Liver (tissue), 9 donors: ENCODE results near the gene SCN1B. TPM values are rescaled to one million over a fixed set of nuclear protein-coding genes. Genes with fewer than 3 reads are reported as not detected.

Experiments
- DNase-seq: peaks from one replicate; pipeline ENCODE4 v3.0.0-alpha.2; 2017; ENCODE audit warnings: low spot score
- H3K27ac ChIP-seq, 2 donors: one replicate each; pipeline ENCODE4 v1.7.0; 2013; ENCODE audit warnings: inconsistent platforms in 2 of 2, low read length in 2 of 2, control low read depth in 1 of 2, low read depth in 1 of 2, mild to moderate bottlenecking in 1 of 2
- H3K27me3 ChIP-seq, 4 donors: one replicate each; pipeline versions ENCODE4 v1.6.1 to v1.7.0; 2013; ENCODE audit warnings: low read length in 3 of 4, inconsistent platforms in 1 of 4, mild to moderate bottlenecking in 1 of 4, moderate library complexity in 1 of 4; ENCODE audit not compliant: control insufficient read depth in 4 of 4, insufficient read depth in 4 of 4
- H3K36me3 ChIP-seq, 4 donors: one replicate each; pipeline versions ENCODE4 v1.6.1 to v1.7.0; 2013; ENCODE audit warnings: low read length in 3 of 4, mild to moderate bottlenecking in 3 of 4, low read depth in 1 of 4, moderate library complexity in 1 of 4; ENCODE audit not compliant: control insufficient read depth in 4 of 4, insufficient read depth in 3 of 4
- H3K4me1 ChIP-seq, 4 donors: one replicate each; pipeline versions ENCODE4 v1.6.1 to v1.7.0; 2013; ENCODE audit warnings: low read length in 3 of 4, mild to moderate bottlenecking in 3 of 4, moderate library complexity in 1 of 4; ENCODE audit not compliant: control insufficient read depth in 4 of 4, insufficient read depth in 4 of 4
- H3K4me3 ChIP-seq, 3 donors: one replicate each; pipeline versions ENCODE4 v1.6.1 to v1.7.0; 2013; ENCODE audit warnings: low read length in 3 of 3, control low read depth in 1 of 3, low read depth in 1 of 3, mild to moderate bottlenecking in 1 of 3
- H3K9ac ChIP-seq, 2 donors: one replicate each; pipeline ENCODE4 v1.7.0; 2013; ENCODE audit warnings: low read length in 2 of 2, mild to moderate bottlenecking in 2 of 2, moderate library complexity in 2 of 2, control low read depth in 1 of 2, low read depth in 1 of 2
- H3K9me3 ChIP-seq, 4 donors: one replicate each; pipeline versions ENCODE4 v1.6.1 to v1.7.0; 2013; ENCODE audit warnings: low read length in 3 of 4; ENCODE audit not compliant: control insufficient read depth in 4 of 4
- CTCF ChIP-seq: fragments of 150-350 bp; IDR thresholded peaks from 2 replicates; pipeline ENCODE4 v1.5.1; 2017; ENCODE audit warnings: improper control_type of control experiment, low read depth, low read length; ENCODE audit not compliant: missing input control
- EGR1 ChIP-seq, 2 donors: IDR thresholded peaks; 2 replicates each; pipeline ENCODE4 v1.6.1; 2016 to 2018; ENCODE audit warnings: antibody characterized with exemption in 2 of 2, low read depth in 2 of 2
- FOXA1 ChIP-seq: IDR thresholded peaks from 2 replicates; pipeline ENCODE4 v1.6.1; 2016; ENCODE audit warnings: antibody characterized with exemption
- GABPA ChIP-seq, 2 donors: IDR thresholded peaks in 1 of 2; conservative IDR thresholded peaks in 1 of 2; 2 replicates each; pipeline ENCODE4 v1.6.1; 2016; ENCODE audit warnings: antibody characterized with exemption in 2 of 2, mild to moderate bottlenecking in 1 of 2, moderate library complexity in 1 of 2
- HNF4A ChIP-seq, 2 donors: conservative IDR thresholded peaks; 2 replicates each; pipeline ENCODE4 v1.6.1; 2016; ENCODE audit warnings: antibody characterized with exemption in 2 of 2, mild to moderate bottlenecking in 2 of 2
- HNF4G ChIP-seq: IDR thresholded peaks from 2 replicates; pipeline ENCODE4 v1.6.1; 2016; ENCODE audit warnings: antibody characterized with exemption
- JUND ChIP-seq, 2 donors: IDR thresholded peaks; 2 replicates each; pipeline ENCODE4 v1.6.1; 2016; ENCODE audit warnings: antibody characterized with exemption in 2 of 2
- NR2F2 ChIP-seq: IDR thresholded peaks from 2 replicates; pipeline ENCODE4 v1.6.1; 2016; ENCODE audit warnings: antibody characterized with exemption
- RAD21 ChIP-seq, 2 donors: IDR thresholded peaks; 2 replicates each; pipeline ENCODE4 v1.6.1; 2016; ENCODE audit warnings: antibody characterized with exemption in 2 of 2, mild to moderate bottlenecking in 2 of 2
- REST ChIP-seq: IDR thresholded peaks from 2 replicates; pipeline ENCODE4 v1.6.1; 2016; ENCODE audit warnings: antibody characterized with exemption, mild to moderate bottlenecking
- RXRA ChIP-seq, 2 donors: IDR thresholded peaks; 2 replicates each; pipeline ENCODE4 v1.6.1; 2017 to 2018; ENCODE audit warnings: antibody characterized with exemption in 2 of 2, mild to moderate bottlenecking in 1 of 2
- SP1 ChIP-seq: IDR thresholded peaks from 2 replicates; pipeline ENCODE4 v1.6.1; 2018; ENCODE audit warnings: antibody characterized with exemption, mild to moderate bottlenecking
- TAF1 ChIP-seq: conservative IDR thresholded peaks from 2 replicates; pipeline ENCODE4 v1.6.1; 2016; ENCODE audit warnings: antibody characterized with exemption, mild to moderate bottlenecking
- YY1 ChIP-seq: IDR thresholded peaks from 2 replicates; pipeline ENCODE4 v1.6.1; 2016; ENCODE audit warnings: antibody characterized with exemption, mild to moderate bottlenecking
- WGBS: extraction: QIAGEN DNeasy Blood & Tissue Kit; methylation state at CpG from one replicate; pipeline ENCODE4 v1.1.7; 2013; 5-methylcytosine and 5-hydroxymethylcytosine counted together
- polyA plus RNA-seq, 2 donors: library from polyadenylated mRNA; stranded (reverse) in 1 of 2; unstranded in 1 of 2; fragments of 200-250 nt in 1 of 2; fragments of >200 nt in 1 of 2; fragmentation: Nextera tagmentation in 1 of 2; extraction: Ambion mirVana in 1 of 2; gene quantifications; one replicate each; pipeline versions ENCODE4 v1.2.1 to v1.2.3, GENCODE V29; 2013 to 2015
- total RNA-seq, 2 donors: library from RNA; depleted of rRNA; stranded (reverse); fragments of >200 nt; gene quantifications; one replicate each; pipeline ENCODE4 v1.2.3, GENCODE V29; 2014
- TF ChIP-seq, protein P1 (sequence below): IDR thresholded peaks from 2 replicates; pipeline ENCODE4 v1.6.1; 2016; ENCODE audit warnings: antibody characterized with exemption
- TF ChIP-seq, protein P2 (sequence below): IDR thresholded peaks from 2 replicates; pipeline ENCODE4 v1.6.1; 2016; ENCODE audit warnings: antibody characterized with exemption
- TF ChIP-seq, protein P3 (sequence below): IDR thresholded peaks from 2 replicates; pipeline ENCODE4 v1.6.1; 2016; ENCODE audit warnings: antibody characterized with exemption
- donor health status: healthy.
- donor health status: healthy.
- donor health status: healthy.
- donor health status: healthy.
- donor health status: healthy.

The SCN1B gene
- total and polyA plus RNA-seq, 4 donors: 1.6 to 5.8 (median 3.4) TPM

DNA sequence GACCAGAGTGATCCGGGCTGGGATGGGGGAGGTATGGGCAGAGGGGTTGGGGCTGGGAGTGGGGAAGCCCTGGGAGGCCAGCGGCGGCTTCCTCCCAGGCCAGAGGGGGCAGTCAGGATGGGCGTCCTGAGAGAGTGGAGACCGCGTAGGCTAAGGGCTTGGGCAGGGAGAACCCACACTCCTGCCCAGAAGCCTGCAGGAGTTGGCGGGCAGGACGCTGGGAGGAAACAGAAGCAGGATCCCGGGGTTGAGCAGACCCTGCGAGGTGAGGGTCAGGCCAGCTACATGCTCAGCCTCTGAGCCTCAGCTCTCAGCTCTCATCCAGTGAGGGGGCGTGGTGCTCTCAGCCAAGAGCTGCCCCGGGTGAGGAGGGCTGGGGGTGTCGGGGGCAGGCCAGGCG lies 7.8 kb upstream of the SCN1B start:
- no peak overlapping the region for H3K4me3 ChIP-seq
- no peaks in the 10 kb centered on the region for H3K27me3 ChIP-seq
- DNase-seq: no peak
- TF ChIP-seq HNF4G (no peak), YY1 (no peak)
- H3K9ac ChIP-seq: no peak overlapping the region
- no peaks in the 10 kb centered on the region for H3K9me3 ChIP-seq
- H3K27ac ChIP-seq: no peak overlapping the region
- peaks cover 2 to 50% (median 8%) of the 10 kb centered on the region in 4 donors for H3K36me3 ChIP-seq
- 90% methylated on average over 14 of the region's 14 CpGs for WGBS
- H3K4me1 ChIP-seq: no peaks in the 10 kb centered on the region

DNA sequence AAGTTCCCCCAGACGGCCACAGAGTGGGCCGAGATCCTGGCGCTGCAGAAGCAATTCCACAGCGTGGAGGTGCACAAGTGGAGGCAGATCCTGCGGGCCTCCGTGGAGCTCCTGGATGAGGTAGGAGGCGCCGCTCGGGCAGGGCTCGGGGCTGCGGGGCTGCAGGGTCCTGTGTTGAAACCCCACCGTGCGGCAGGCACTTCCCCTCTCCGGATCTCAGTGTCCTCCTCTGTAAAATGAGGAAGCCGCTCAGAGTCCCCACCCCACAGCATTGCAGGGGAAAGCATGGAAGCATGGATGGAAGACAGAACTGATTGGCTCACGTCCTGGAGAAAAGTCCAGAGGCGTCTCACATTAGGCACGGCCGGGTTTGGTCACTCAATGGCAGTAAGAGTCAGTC lies 6.8 kb upstream of the SCN1B start:
- WGBS: 92% methylated on average over 19 of the region's 19 CpGs
- Histone ChIP-seq H3K27me3 (no peaks in the 10 kb centered on the region), H3K9ac (no peak overlapping the region), H3K4me1 (no peaks in the 10 kb centered on the region), H3K4me3 (no peak overlapping the region), H3K36me3 (peaks cover 2 to 53% (median 8%) of the 10 kb centered on the region in 4 donors), H3K9me3 (no peaks in the 10 kb centered on the region), H3K27ac (no peak overlapping the region)
- TF ChIP-seq, protein P1, sequence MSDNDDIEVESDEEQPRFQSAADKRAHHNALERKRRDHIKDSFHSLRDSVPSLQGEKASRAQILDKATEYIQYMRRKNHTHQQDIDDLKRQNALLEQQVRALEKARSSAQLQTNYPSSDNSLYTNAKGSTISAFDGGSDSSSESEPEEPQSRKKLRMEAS: no peak
- TF ChIP-seq, protein P2, sequence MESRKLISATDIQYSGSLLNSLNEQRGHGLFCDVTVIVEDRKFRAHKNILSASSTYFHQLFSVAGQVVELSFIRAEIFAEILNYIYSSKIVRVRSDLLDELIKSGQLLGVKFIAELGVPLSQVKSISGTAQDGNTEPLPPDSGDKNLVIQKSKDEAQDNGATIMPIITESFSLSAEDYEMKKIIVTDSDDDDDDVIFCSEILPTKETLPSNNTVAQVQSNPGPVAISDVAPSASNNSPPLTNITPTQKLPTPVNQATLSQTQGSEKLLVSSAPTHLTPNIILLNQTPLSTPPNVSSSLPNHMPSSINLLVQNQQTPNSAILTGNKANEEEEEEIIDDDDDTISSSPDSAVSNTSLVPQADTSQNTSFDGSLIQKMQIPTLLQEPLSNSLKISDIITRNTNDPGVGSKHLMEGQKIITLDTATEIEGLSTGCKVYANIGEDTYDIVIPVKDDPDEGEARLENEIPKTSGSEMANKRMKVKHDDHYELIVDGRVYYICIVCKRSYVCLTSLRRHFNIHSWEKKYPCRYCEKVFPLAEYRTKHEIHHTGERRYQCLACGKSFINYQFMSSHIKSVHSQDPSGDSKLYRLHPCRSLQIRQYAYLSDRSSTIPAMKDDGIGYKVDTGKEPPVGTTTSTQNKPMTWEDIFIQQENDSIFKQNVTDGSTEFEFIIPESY: no peak
- TF ChIP-seq NR2F2 (no peak), REST (no peak), HNF4A (conservative IDR thresholded peaks at IDR 0.05) (no peak), RAD21 (IDR thresholded peaks at IDR 0.05) (no peak), JUND (IDR thresholded peaks at IDR 0.05) (no peak), TAF1 (no peak), CTCF (no peak), EGR1 (IDR thresholded peaks at IDR 0.05; ENCODE audit: low read depth in 2 of 2) (no peak), GABPA (IDR thresholded peaks at IDR 0.05 in 1 of 2, conservative IDR thresholded peaks at IDR 0.05 in 1 of 2) (no peak), RXRA (IDR thresholded peaks at IDR 0.05) (no peak), SP1 (no peak), FOXA1 (no peak)
- TF ChIP-seq, protein P3, sequence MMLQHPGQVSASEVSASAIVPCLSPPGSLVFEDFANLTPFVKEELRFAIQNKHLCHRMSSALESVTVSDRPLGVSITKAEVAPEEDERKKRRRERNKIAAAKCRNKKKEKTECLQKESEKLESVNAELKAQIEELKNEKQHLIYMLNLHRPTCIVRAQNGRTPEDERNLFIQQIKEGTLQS: no peak
- DNase-seq: no peak
